Heart left ventricle (tissue), 16 donors: ENCODE data around the gene RUNX3. TPM values are rescaled to one million over a fixed set of nuclear protein-coding genes. Genes with fewer than 3 reads are reported as not detected.

Source experiments
- ATAC-seq, 4 donors: fragments of 200-7000 bp; cut with Tn5 transposase; one replicate each; pipeline ENCODE4 v1.9.1; 2020 to 2022; ENCODE audit warnings: moderate library complexity in 4 of 4, mild to moderate bottlenecking in 3 of 4, moderate number of reproducible peaks in 1 of 4
- DNase-seq, 5 donors: peaks; one replicate each; pipeline ENCODE4 v3.0.0-alpha.2; 2020
- H3K27ac ChIP-seq, 12 donors: fragments of 200-600 bp; sonication (generic) in 4 of 12; one replicate each; pipeline versions ENCODE4 v1.5.0 to v1.8.0; 2016 to 2022; ENCODE audit warnings: mild to moderate bottlenecking in 2 of 12
- H3K27me3 ChIP-seq, 9 donors: fragments of 200-600 bp; sonication (generic) in 2 of 9; one replicate each; pipeline versions ENCODE4 v1.5.1 to v1.8.0; 2016 to 2022; ENCODE audit warnings: mild to moderate bottlenecking in 3 of 9
- H3K36me3 ChIP-seq, 9 donors: fragments of 200-600 bp; sonication (generic) in 2 of 9; one replicate each; pipeline versions ENCODE4 v1.5.0 to v1.8.0; 2018 to 2022; ENCODE audit warnings: mild to moderate bottlenecking in 2 of 9
- H3K4me1 ChIP-seq, 12 donors: fragments of 200-600 bp; sonication (generic) in 4 of 12; one replicate each; pipeline versions ENCODE4 v1.5.0 to v1.8.0; 2016 to 2022; ENCODE audit warnings: mild to moderate bottlenecking in 3 of 12
- H3K4me3 ChIP-seq, 12 donors: fragments of 200-600 bp; sonication (generic) in 4 of 12; one replicate each; pipeline versions ENCODE4 v1.5.0 to v1.8.0; 2017 to 2022; ENCODE audit warnings: mild to moderate bottlenecking in 9 of 12, moderate library complexity in 4 of 12
- H3K9me3 ChIP-seq, 12 donors: fragments of 200-600 bp; sonication (generic) in 4 of 12; one replicate each; pipeline versions ENCODE4 v1.5.0 to v1.8.0; 2016 to 2022; ENCODE audit warnings: mild to moderate bottlenecking in 1 of 12
- CTCF ChIP-seq, 12 donors: fragments of 200-600 bp; sonication (generic) in 4 of 12; IDR thresholded peaks; one replicate each; pipeline versions ENCODE4 v1.5.0 to v1.8.0; 2018 to 2022; ENCODE audit warnings: antibody characterized with exemption in 12 of 12, mild to moderate bottlenecking in 5 of 12
- POLR2A ChIP-seq, 2 donors: fragments of 450-650 bp; IDR thresholded peaks; one replicate each; pipeline ENCODE4 v1.6.1; 2017; ENCODE audit warnings: antibody characterized with exemption in 2 of 2, mild to moderate bottlenecking in 2 of 2, moderate library complexity in 2 of 2
- WGBS, 4 donors: extraction: QIAGEN DNeasy Blood & Tissue Kit in 2 of 4; methylation state at CpG; one replicate each; pipeline versions ENCODE4 v1.1.5 to v1.1.7; 2013 to 2018; 5-methylcytosine and 5-hydroxymethylcytosine counted together
- intact Hi-C, 10 donors: fragments of 100-400 bp; cut with DNase I; formaldehyde crosslinking; loops; one replicate each; pipeline versions ENCODE4 v1.11.1 to v1.14.2; 2022
- polyA plus RNA-seq, 2 donors: library from polyadenylated mRNA; stranded (reverse); fragments of 200-250 nt; gene quantifications; one replicate each; pipeline ENCODE4 v1.2.3, GENCODE V29; 2013
- total RNA-seq, 9 donors: library from RNA; depleted of rRNA in 2 of 9; stranded (reverse); fragments of >200 nt in 2 of 9; fragmentation: NEBNext Ultra II Directional in 3 of 9; extraction: Animal tissue kit (Norgen Biotek cat#: 25700) in 3 of 9; gene quantifications; one replicate each; pipeline versions ENCODE4 v1.1.0 to v1.2.4, GENCODE V29; 2016 to 2023
- donor health status: ischemic (EF 13 %, LVEDD 7.1; RV severe dilation, severe dysfunction).
- donor health status: healthy with polysubstance abuse.
- donor health status: DM: no; HTN: yes; CAD: no.
- donor health status: DM: no; HTN: no; CAD: no.
- donor health status: ischemic (EF 25% LVEDD 6.9; RV normal size, moderate dysfunction).
- donor health status: ischemic (EF 25% LVEDD 5.7; RV mildly dilated, moderate dysfunction).
- donor health status: healthy.
- donor health status: DM: yes; HTN: yes; CAD: no.
- donor health status: ischemic (EF 35%, LVEDD 5.7; RV mildly dilated, moderate dysfunction).
- donor health status: nonischemic (EF 11% LVEDD 7.7; RV severe dilation, severe dysfunction).
- donor health status: DM: yes; HTN: yes; CAD: no.
- donor health status: PGD.
- donor health status: ischemic (EF 29% LVEDD 5.4; RV normal size, mild dysfunction).
- donor health status: nonischemic (EF 23%, LVEDD 6.1; RV moderate dilation, normal function).

The RUNX3 gene
- total and polyA plus RNA-seq, 11 donors, result 0.21 to 8.7 (median 0.38) TPM

GRCh38 chr1:24902471-24902891 lies 27.6 kb downstream of the RUNX3 start:
- no peak for TF ChIP-seq POLR2A (IDR thresholded peaks at IDR 0.05)
- no peak for TF ChIP-seq CTCF (IDR thresholded peaks at IDR 0.05)
- Histone ChIP-seq H3K27me3 (peaks cover 0 to 41% (median 4%) of the 10 kb centered on the region in 9 donors), H3K4me3 (no peak overlapping the region), H3K9me3 (no peaks in the 10 kb centered on the region), H3K36me3 (peaks cover 0 to 8% (median 0%) of the 10 kb centered on the region in 9 donors), H3K4me1 (no peaks in the 10 kb centered on the region), H3K27ac (no peak overlapping the region)
- DNase-seq (peak in 1 of 5 donors; percentile 15), ATAC-seq (no peak)
- intact Hi-C loops, result no loop called here
- 90 to 93% (median 92%) methylated on average over 17 to 22 of the region's 22 CpGs for WGBS, 4 donors

- Histone ChIP-seq H3K4me1 (no peaks in the 10 kb centered on the region), H3K4me3 (no peak overlapping the region), H3K36me3 (peaks cover 0 to 8% (median 0%) of the 10 kb centered on the region in 9 donors), H3K9me3 (no peaks in the 10 kb centered on the region), H3K27ac (no peak overlapping the region), H3K27me3 (peaks cover 0 to 41% (median 4%) of the 10 kb centered on the region in 9 donors)
- intact Hi-C loops, result no loop called here
- 87 to 94% (median 93%) methylated on average over 12 to 38 of the region's 38 CpGs for WGBS, 4 donors
- ATAC-seq (no peak), DNase-seq (peak in 1 of 5 donors; percentile 12)
- no peak for TF ChIP-seq POLR2A (IDR thresholded peaks at IDR 0.05)
Measured at GRCh38 chr1:24901791-24902470, 28.1 kb downstream of the RUNX3 start.

- H3K27ac ChIP-seq, result no peak overlapping the region
- H3K27me3 ChIP-seq, result peaks cover 0 to 41% (median 4%) of the 10 kb centered on the region in 9 donors
- no peaks in the 10 kb centered on the region for H3K9me3 ChIP-seq
- TF ChIP-seq CTCF (IDR thresholded peaks at IDR 0.05), result no peak
- H3K36me3 ChIP-seq, result peaks cover 0 to 8% (median 0%) of the 10 kb centered on the region in 9 donors
- intact Hi-C loops, result no loop called here
- 77 to 81% (median 79%) methylated on average over 10 to 12 of the region's 12 CpGs for WGBS, 4 donors
- no peak for ATAC-seq
- no peak overlapping the region for H3K4me3 ChIP-seq
- peak in 1 of 5 donors; percentile 12 for DNase-seq
- H3K4me1 ChIP-seq, result no peaks in the 10 kb centered on the region
Measured at GRCh38 chr1:24900985-24901781, 28.9 kb downstream of the RUNX3 start.

GRCh38 chr1:24900486-24900849 lies 29.6 kb downstream of the RUNX3 start:
- TF ChIP-seq CTCF (IDR thresholded peaks at IDR 0.05) (no peak), POLR2A (IDR thresholded peaks at IDR 0.05) (no peak)
- Histone ChIP-seq H3K4me3 (no peak overlapping the region), H3K27me3 (peaks cover 0 to 41% (median 4%) of the 10 kb centered on the region in 9 donors), H3K27ac (no peak overlapping the region), H3K9me3 (no peaks in the 10 kb centered on the region), H3K36me3 (peaks cover 0 to 8% (median 0%) of the 10 kb centered on the region in 9 donors), H3K4me1 (no peaks in the 10 kb centered on the region)
- intact Hi-C loops, result no loop called here
- 64 to 75% (median 68%) methylated on average over 9 of the region's 9 CpGs for WGBS, 4 donors
- ATAC-seq (no peak), DNase-seq (peak in 1 of 5 donors; percentile 5)
